HG03460 (cell line): ENCODE data around the gene RABGEF1.
"Not testable (repeated sequence)": the region's sequence is repeated elsewhere in the genome, so short reads cannot be mapped to it uniquely, and the experiment has no call there.

Source experiments
- ATAC-seq: cut with Tn5 transposase; IDR thresholded peaks from one replicate; pipeline ENCODE4 v1.9.1; 2021; ENCODE audit not compliant: unreplicated experiment

Gene RABGEF1

GRCh38 chr7:66734006-66734405 lies 6.5 kb upstream of the RABGEF1 start:
- no peak for ATAC-seq

DNA sequence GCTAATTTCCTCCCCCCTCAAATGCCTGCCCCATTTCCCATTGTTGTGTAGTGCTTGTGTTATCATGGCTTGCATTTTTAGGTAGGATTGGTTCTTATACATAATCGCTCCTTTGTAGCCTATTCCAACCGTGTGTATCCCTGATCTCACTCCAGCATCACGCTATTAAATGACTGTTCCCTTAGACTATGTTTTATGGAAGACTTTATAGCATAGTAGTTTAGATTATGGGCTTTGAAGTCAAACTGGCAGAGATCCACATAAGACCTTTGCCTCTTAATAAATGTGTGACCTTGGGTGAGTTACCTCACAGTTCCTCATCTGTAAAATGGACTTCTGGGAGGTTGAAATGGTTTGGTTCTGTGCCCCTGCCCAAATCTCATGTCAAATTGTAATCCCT lies 5.4 kb upstream of the RABGEF1 start:
- no peak for ATAC-seq

DNA sequence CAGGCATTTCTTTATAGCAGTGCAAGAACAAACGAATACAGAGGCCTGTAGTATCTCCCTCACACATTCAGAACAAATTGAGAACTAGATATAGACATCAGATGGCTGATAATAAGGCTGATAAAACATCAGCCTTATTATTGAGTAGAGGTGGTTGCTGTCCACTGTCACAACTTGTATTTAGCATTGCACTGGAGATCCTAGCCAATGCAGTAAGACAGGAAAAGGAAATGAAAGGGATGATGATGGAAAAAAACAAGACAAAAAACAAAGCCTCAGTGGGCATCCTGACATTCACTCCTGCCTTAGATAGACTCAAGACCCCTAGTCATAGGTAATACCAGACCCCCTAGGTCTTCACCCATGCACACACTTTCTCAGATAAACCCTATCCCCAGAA lies 4.7 kb upstream of the RABGEF1 start:
- no peak for ATAC-seq

DNA sequence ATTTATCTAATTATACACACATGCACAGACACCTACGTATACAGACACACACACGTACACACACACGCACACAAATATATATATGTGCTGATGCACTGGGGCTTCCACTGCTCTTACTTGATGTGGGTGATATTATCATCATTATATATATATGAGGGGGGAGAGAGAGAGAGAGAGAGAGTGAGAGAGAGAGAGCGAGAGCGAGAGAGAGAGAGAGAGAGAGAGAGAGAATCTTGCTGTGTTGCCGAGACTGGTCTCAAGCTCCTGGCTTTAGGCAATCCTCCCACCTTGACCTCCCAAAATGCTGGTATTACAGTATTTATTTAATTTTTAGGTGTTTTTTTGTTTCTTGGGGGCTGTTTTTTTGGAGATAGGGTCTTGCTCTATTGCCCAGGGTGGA lies 3.6 kb upstream of the RABGEF1 start:
- ATAC-seq: no peak

DNA sequence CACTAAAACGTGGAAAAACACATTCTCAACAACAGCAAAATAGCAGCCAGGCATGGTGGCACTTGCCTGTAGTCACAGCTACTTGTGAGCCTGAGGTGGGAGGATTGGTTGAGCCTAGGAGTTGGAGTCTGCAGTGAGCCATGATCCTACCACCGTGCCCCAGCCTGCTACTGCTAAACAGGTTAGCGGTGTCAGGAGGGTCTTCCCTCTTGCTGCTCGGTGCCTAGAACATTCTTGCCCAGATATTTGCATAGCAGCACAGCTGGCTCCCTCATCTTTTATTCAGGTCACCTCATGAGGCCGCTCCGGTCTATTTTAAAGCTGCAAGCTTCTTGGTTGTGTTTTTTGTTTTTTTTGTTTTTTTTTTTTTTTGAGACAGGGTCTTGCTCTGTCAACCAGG lies 2.9 kb upstream of the RABGEF1 start:
- no peak for ATAC-seq

- no peak for ATAC-seq
These were observed 1.1 kb upstream of the RABGEF1 start for GRCh38 chr7:66739477-66739876.

DNA sequence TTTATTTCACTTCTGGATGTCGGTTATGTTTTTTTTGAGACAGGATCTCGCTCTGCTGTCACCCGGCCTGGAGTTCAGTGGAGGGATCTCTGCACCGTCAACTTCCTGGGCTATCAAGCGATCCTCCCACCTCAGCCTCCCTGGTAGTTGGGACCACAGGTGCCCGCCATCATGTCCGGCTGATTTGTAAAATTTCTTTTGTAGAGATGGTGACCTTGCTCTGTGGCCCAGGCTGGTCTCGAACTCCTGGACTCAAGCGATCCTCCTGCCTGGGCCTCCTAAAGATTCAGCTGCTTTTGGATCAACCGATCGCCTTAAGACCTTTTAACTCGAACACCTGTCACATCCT lies 606 bp upstream of the RABGEF1 start:
- ATAC-seq: no peak

DNA sequence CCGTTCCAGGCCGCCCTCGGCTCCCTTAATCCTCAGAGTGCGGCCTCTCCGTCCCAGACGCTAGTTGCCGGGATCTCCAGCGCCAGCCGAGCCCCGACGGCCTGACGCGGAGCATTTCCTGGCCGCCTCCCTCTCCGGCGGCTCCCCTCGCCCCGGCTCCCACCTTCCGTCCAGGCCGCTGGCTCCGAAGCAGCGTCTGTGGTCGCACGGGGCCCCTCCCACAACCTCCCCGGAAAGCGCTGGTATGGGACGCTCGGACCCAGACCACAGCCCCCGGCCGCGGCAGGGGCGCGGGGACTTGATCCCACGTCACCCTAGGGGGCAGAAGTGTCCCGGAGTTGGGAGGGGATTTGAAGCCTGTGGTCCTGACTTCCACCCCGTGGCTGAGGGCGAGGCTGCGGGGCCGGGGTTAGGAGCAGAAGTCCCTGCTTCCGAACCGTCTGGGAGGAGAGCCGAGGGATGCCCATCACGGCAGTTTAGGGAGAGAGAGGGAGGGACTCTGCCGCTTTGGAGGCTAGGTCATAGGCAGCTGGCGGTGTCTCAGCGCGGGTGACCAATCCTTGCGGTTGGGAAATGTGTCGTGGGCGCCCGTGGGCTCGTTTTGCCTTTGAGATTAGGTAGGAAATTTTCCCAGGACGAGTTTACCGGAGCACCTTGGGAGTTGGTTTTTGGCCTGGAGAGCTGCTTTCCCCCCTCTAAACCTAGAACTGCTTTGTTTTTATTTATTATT lies 612 bp downstream of the RABGEF1 start:
- ATAC-seq: peak; percentile 39

DNA sequence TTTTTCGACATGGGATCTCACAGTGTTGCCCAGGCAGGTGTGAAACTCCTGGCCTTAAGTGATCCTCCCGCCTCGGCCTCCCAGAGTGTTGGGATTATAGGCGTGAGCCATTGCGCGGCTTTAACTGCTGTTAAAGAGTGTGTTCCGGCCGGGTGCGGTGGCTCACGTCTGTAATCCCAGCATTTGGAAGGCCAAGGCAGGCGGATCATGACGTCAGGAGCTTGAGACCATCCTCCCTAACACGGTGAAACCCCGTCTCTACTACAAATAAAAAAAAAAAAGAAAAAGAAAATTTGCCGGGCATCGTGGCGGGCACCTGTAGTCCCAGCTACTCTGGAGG lies 1.1 kb downstream of the RABGEF1 start:
- ATAC-seq: no peak

DNA sequence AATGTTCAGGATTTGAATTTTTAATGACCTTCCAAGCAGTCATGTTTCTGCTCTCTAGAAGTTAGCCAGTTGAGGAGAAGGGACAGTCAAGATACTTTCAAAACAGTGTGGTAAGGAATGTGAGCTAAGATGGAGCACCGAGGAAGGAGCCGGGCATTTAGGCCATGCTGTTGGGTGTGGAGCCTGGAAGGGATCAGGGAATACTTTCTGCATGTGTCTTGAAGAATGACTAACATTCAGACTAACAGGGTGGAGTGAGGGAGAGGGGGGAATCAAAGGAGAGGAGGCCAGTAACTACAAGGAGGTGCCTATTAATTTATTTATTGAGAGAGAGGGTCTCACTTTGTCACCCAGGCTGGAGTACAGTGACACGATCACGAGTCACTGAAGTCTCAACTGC lies 1.8 kb downstream of the RABGEF1 start:
- not testable (repeated sequence) for ATAC-seq

GRCh38 chr7:66743920-66744319 lies 3.4 kb downstream of the RABGEF1 start:
- ATAC-seq: no peak

GRCh38 chr7:66747385-66747784 lies 6.9 kb downstream of the RABGEF1 start:
- no peak for ATAC-seq

DNA sequence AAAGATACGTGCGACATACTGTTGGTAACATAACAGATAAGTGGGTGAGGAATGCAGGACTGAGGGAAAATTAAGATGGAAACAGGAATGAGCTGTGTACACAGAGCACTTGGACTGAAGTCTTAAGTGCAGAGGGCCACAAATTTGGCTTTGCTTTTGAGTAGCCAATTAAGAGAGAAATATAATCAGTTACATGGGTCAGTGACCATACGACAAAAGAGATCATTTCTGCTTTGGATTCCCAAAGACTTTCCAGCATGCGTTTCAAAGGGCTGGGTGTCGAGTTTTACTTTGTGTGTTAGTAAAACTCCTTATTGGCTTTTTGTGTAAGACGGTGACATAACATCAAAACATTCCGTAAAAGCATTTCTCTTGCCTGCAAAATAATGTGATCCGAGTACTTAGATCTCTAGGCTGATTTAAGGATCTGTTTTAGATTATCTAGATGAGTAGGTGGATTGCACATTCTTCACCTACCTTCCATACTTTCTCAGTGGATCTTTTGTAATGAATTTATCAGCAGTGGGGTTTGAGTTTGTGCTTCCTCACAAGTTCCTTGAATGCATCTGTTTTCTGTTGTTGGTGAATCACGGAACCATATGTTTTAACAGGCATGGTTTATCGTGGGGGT lies 7.5 kb downstream of the RABGEF1 start:
- ATAC-seq: no peak

- no peak for ATAC-seq
These were observed 8.3 kb downstream of the RABGEF1 start for GRCh38 chr7:66748791-66749190.

DNA sequence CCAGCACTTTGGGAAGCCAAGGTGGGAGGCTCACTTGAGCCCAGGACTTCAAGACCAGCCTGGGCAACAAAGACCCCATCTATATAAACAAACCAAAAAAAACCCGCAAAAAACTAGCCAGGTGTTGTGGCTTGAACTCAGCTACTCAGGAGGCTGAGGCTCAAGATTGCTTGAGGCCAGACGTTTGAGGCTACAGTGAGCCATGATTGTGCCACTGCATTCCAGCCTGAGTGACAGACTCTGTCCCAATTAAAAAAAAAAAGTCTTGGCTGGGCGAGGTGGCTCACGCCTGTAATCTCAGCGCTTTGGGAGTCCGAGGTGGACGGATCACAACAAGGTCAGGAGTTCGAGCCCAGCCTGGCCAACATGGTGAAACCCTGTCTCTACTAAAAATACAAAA lies 11.4 kb downstream of the RABGEF1 start:
- no peak for ATAC-seq

DNA sequence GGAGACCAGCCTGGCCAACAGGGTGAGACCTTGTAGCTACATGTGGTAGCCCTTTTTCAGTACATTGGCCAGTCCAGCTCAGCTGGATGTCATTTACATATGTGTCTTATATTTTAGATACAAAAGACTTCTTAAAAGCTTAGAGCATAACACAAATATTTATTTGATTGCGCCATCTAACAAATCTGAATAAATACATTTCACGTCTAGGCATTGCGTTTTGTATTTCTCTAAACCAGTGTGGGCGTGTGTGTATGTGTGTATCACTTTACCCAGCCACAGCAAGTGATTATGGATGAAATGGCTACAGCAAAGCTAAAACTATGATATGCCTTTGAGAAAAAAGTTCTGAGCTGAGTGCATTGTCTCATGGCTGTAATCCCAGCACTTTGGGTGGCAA lies 14.0 kb downstream of the RABGEF1 start:
- ATAC-seq: no peak

GRCh38 chr7:66755059-66755458 lies 14.5 kb downstream of the RABGEF1 start:
- ATAC-seq: not testable (repeated sequence)

DNA sequence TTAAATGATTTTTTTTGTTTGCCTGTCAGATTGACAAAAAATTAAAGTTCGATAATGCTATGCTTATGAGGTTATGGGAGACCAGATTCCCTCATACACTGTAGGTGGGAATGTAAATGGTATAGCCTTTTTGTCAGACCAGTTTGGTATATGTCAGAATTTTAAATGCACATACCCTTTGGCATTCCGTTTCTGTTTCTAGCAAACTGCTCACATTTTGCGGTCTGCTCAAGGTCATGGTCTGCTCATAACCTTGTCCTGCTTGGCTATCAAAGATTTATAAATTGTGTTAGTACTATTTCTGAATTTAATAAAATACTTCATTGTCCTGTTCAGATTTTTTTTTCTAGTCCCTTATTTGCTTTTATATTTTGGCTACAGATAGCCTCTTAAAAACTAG lies 15.7 kb downstream of the RABGEF1 start:
- not testable (repeated sequence) for ATAC-seq

DNA sequence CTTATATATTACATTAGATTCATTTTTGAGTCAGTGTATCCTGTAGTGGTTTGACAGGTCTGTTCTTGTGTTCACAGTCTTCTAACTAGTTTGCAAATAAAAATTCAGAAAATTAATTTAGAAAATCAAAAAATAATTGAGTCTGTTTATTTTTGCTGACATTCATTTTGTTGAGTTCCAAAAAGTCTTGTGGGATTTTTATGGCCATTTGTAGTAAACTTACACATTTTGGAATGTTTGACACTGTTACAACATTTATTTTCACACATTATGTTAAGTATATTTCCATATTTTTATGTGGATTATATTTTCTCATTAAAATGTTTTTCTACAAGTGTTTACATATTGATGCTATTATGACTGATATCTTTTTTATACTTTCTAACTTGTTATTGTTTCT lies 16.4 kb downstream of the RABGEF1 start:
- no peak for ATAC-seq

DNA sequence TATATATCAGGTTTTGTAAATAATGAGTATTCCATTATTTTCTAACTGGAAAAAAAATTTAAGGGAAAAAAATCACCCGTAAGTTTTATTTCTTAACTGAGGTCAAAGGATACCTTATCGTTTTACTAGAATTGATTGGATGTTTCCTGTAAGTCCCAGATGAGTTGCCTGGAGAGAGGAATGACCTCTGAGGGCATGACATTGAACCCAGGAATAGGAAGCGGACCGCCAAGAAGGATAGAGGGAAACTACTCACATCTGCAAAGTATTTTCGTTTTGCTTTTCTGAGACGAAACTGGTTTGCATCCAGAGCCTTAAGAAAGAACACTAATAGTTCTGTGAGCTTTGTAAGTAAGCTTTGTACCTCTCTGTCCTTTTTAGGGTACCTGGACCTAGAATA lies 17.4 kb downstream of the RABGEF1 start:
- ATAC-seq: no peak

GRCh38 chr7:66758950-66759628 lies 18.6 kb downstream of the RABGEF1 start:
- peak; percentile 79 for ATAC-seq

DNA sequence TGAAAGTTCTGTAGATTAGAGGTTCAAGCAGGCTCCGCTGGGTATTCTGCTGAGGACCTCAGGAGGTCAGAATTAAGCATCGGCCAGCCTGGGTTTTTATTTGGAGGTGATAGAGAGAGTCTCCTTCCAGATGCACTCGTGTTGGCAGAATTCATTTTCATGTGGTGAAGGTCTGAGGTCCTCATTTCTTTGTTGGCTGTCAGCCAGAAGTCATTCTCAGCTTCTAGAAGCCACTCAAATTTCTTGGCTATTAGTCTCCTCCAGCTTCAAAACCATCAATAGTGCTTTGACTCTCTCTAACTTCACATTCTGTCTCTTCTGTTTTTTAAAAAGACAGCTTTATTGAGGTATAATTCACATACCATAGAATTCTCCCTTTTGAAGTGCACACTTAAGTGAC lies 22.6 kb downstream of the RABGEF1 start:
- not testable (repeated sequence) for ATAC-seq
